Neuronal stem cell (in vitro differentiated cells): ENCODE measurements around the gene WDR88.
"Not testable (repeated sequence)": the region's sequence is repeated elsewhere in the genome, so short reads cannot be mapped to it uniquely, and the experiment has no call there.

ENCODE experiments used
- DNase-seq: peaks from one replicate; pipeline ENCODE4 v3.0.0-alpha.2; 2013; ENCODE audit warnings: low spot score
- H2AFZ ChIP-seq: one replicate; pipeline ENCODE4 v1.6.1; 2013; ENCODE audit warnings: mild to moderate bottlenecking, low read length, inconsistent platforms
- H2AK5ac ChIP-seq: 2 replicates; pipeline ENCODE4 v1.6.1; 2013; ENCODE audit warnings: low read depth, mild to moderate bottlenecking, inconsistent platforms, low read length, moderate library complexity, mixed read lengths
- H2BK120ac ChIP-seq: 2 replicates; pipeline ENCODE4 v1.6.1; 2013; ENCODE audit warnings: low read depth, mild to moderate bottlenecking, inconsistent platforms, low read length, moderate library complexity, mixed read lengths
- H2BK12ac ChIP-seq: one replicate; pipeline ENCODE4 v1.6.1; 2013; ENCODE audit warnings: low read length, inconsistent platforms
- H2BK15ac ChIP-seq: 2 replicates; pipeline ENCODE4 v1.6.1; 2013; ENCODE audit warnings: mild to moderate bottlenecking, low read length, inconsistent platforms, mixed read lengths
- H2BK5ac ChIP-seq: one replicate; pipeline ENCODE4 v1.6.1; 2013; ENCODE audit warnings: inconsistent platforms, mild to moderate bottlenecking, low read length, moderate library complexity
- H3K14ac ChIP-seq: one replicate; pipeline ENCODE4 v1.6.1; 2013; ENCODE audit warnings: low read length, inconsistent platforms
- H3K18ac ChIP-seq: 2 replicates; pipeline ENCODE4 v1.6.1; 2013; ENCODE audit warnings: low read length, inconsistent platforms
- H3K23ac ChIP-seq: 2 replicates; pipeline ENCODE4 v1.6.1; 2013; ENCODE audit warnings: low read depth, mild to moderate bottlenecking, mixed read lengths, low read length, inconsistent platforms; ENCODE audit not compliant: poor library complexity
- H3K27ac ChIP-seq: replicated peaks from 3 replicates; pipeline ENCODE4 v1.5.1; 2013; ENCODE audit warnings: low read length, inconsistent platforms
- H3K27me3 ChIP-seq, 3 experiments: 2 replicates each; pipeline ENCODE4 v1.6.1; 2013; ENCODE audit warnings: low read length in 3 of 3, mild to moderate bottlenecking in 2 of 3, inconsistent platforms in 1 of 3, low read depth in 1 of 3, mixed read lengths in 1 of 3, moderate library complexity in 1 of 3; ENCODE audit not compliant: control insufficient read depth in 3 of 3, insufficient read depth in 3 of 3
- H3K36me3 ChIP-seq, 2 donors: replicated peaks in 1 of 2; 2 replicates each; pipeline ENCODE4 v1.6.1; 2013; ENCODE audit warnings: low read length in 2 of 2; ENCODE audit not compliant: control insufficient read depth in 2 of 2, insufficient read depth in 2 of 2
- H3K4ac ChIP-seq: 2 replicates; pipeline ENCODE4 v1.6.1; 2013; ENCODE audit warnings: inconsistent platforms, mild to moderate bottlenecking, low read length, moderate library complexity
- H3K4me1 ChIP-seq, 2 donors: 1 replicate in 1 of 2; 2 replicates in 1 of 2; pipeline ENCODE4 v1.6.1; 2013; ENCODE audit warnings: low read length in 2 of 2, low read depth in 1 of 2; ENCODE audit not compliant: control insufficient read depth in 2 of 2, insufficient read depth in 1 of 2
- H3K4me2 ChIP-seq: one replicate; pipeline ENCODE4 v1.6.1; 2013; ENCODE audit warnings: mild to moderate bottlenecking, low read length, inconsistent platforms; ENCODE audit not compliant: insufficient read depth, poor library complexity, severe bottlenecking
- H3K4me3 ChIP-seq, 2 donors: 2 replicates each; pipeline ENCODE4 v1.5.1; 2013; ENCODE audit warnings: low read length in 2 of 2, mild to moderate bottlenecking in 2 of 2, inconsistent platforms in 1 of 2, moderate library complexity in 1 of 2
- H3K79me1 ChIP-seq: one replicate; pipeline ENCODE4 v1.6.1; 2013; ENCODE audit warnings: low read depth, mild to moderate bottlenecking, inconsistent platforms, low read length, moderate library complexity
- H3K9ac ChIP-seq: one replicate; pipeline ENCODE4 v1.6.1; 2013; ENCODE audit warnings: mild to moderate bottlenecking, low read depth, low read length, inconsistent platforms; ENCODE audit not compliant: poor library complexity
- H3K9me3 ChIP-seq, 2 donors: replicated peaks in 1 of 2; 2 replicates each; pipeline versions ENCODE3 to v1.6.1; 2013; ENCODE audit warnings: low read length in 2 of 2, mild to moderate bottlenecking in 2 of 2, inconsistent platforms in 1 of 2, low read depth in 1 of 2, mixed read lengths in 1 of 2, moderate library complexity in 1 of 2; ENCODE audit not compliant: control insufficient read depth in 2 of 2, insufficient read depth in 1 of 2
- H4K8ac ChIP-seq: one replicate; pipeline ENCODE4 v1.6.1; 2013; ENCODE audit warnings: low read depth, mild to moderate bottlenecking, inconsistent platforms, low read length, moderate library complexity
- H4K91ac ChIP-seq: one replicate; pipeline ENCODE4 v1.6.1; 2013; ENCODE audit warnings: low read length, low read depth, mild to moderate bottlenecking, inconsistent platforms; ENCODE audit not compliant: poor library complexity
- WGBS, 2 donors: extraction: QIAGEN DNeasy Blood & Tissue Kit; methylation state at CpG; one replicate each; pipeline ENCODE4 v1.1.7; 2013; ENCODE audit warnings: missing lambda C conversion rate in 2 of 2, mixed read lengths in 1 of 2; ENCODE audit not compliant: insufficient read length in 2 of 2, insufficient replicate concordance in 1 of 2; ENCODE audit errors: extremely low coverage in 2 of 2; 5-methylcytosine and 5-hydroxymethylcytosine counted together

WDR88 gene

DNA sequence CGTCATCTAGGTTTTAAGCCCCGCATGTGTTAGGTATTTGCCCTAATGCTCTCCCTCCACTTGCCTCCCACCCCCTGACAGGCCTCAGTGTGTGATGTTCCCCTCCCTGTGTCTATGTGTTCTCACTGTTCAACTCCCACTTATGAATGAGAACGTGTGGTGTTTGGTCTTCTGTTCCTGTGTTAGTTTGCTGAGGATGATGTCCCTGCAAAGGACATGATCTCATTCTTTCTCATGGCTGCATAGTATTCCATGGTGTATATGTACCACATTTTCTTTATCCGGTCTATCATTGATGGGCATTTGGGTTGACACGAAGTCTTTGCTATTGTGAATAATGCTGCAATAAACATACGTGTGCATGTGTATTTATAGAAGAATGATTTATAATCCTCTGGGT, 22.4 kb downstream of the WDR88 start:
- not testable (repeated sequence) for H3K4ac ChIP-seq, H2BK15ac ChIP-seq, H2BK5ac ChIP-seq, H3K9me3 ChIP-seq, H2AK5ac ChIP-seq, H4K91ac ChIP-seq, H2BK12ac ChIP-seq, H3K27ac ChIP-seq, H3K4me3 ChIP-seq, H3K4me1 ChIP-seq, H3K9ac ChIP-seq, H3K18ac ChIP-seq, H3K14ac ChIP-seq, H2AFZ ChIP-seq, H2BK120ac ChIP-seq, H3K4me2 ChIP-seq, H3K27me3 ChIP-seq, H3K36me3 ChIP-seq, H4K8ac ChIP-seq, DNase-seq, H3K79me1 ChIP-seq, H3K23ac ChIP-seq
- WGBS, 2 donors: no CpG with 5 or more reads among the region's 6 CpGs

DNA sequence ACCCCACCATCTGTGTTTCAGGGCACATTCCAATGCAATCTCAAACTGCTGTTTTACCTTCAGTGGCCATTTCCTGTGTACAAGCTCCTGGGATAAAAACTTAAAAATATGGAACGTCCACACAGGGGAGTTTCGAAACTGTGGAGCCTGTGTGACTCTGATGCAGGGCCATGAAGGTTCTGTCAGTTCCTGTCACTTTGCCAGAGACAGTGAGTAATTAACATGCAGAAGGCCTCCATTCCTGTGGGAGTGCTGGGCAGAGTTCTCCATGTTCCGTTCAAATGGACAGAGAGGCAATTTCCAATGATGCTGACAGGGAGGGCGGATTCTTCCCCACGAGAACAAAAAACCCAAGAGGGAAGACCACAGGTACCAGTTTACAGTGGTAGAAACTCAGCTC, 24.4 kb downstream of the WDR88 start:
- Histone ChIP-seq H2AFZ (no peak overlapping the region), H2BK15ac (no peak overlapping the region), H2BK120ac (no peak overlapping the region), H3K4me3 (no peak overlapping the region), H2BK5ac (no peak overlapping the region), H3K23ac (no peak overlapping the region), H3K27ac (no peak overlapping the region), H3K4me2 (no peak overlapping the region), H3K27me3 (no peaks in the 10 kb centered on the region), H3K4ac (no peak overlapping the region), H3K4me1 (no peaks in the 10 kb centered on the region), H3K9ac (no peak overlapping the region), H2AK5ac (no peak overlapping the region), H3K9me3 (peaks cover 0 to 11% of the 10 kb centered on the region in 2 donors), H4K91ac (no peak overlapping the region), H2BK12ac (no peak overlapping the region), H4K8ac (no peak overlapping the region), H3K79me1 (peaks cover 2% of the 10 kb centered on the region), H3K14ac (no peak overlapping the region), H3K36me3 (no peaks in the 10 kb centered on the region), H3K18ac (no peak overlapping the region)
- no peak for DNase-seq
- no CpG with 5 or more reads among the region's 5 CpGs for WGBS, 2 donors

DNA sequence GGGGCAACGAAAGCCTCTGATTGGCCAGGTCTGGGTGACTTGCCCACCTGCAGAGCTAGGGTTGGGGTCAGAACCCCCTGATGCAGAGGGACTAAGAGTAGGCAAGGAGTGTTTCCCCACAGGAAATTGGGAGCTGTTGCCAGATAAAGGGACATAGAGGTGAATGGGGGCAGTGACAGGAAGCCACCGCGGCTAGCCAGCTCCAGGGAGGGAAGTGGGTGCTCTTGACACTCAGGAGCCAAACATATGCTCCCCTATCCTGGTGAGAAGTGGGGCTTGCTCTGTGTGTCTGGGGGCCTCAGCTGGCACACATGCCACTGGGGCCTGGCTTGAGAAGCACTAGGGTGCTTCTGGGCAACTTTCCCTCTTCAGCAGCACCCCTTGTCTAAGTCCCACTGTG, 26.0 kb downstream of the WDR88 start:
- Histone ChIP-seq H3K14ac (no peak overlapping the region), H2BK15ac (no peak overlapping the region), H3K27me3 (no peaks in the 10 kb centered on the region), H2BK12ac (no peak overlapping the region), H4K8ac (no peak overlapping the region), H3K4me1 (no peaks in the 10 kb centered on the region), H2AK5ac (no peak overlapping the region), H4K91ac (no peak overlapping the region), H3K36me3 (no peaks in the 10 kb centered on the region), H3K9me3 (peaks cover 0 to 11% of the 10 kb centered on the region in 2 donors), H3K9ac (no peak overlapping the region), H3K4me2 (no peak overlapping the region), H3K79me1 (peaks cover 2% of the 10 kb centered on the region), H2BK120ac (no peak overlapping the region), H3K27ac (no peak overlapping the region), H3K18ac (no peak overlapping the region), H3K4ac (no peak overlapping the region), H2BK5ac (peak overlapping the region; percentile 60), H2AFZ (no peak overlapping the region), H3K4me3 (no peak overlapping the region), H3K23ac (no peak overlapping the region)
- no CpG with 5 or more reads among the region's 3 CpGs for WGBS, 2 donors
- DNase-seq: no peak

GRCh38 chr19:33158365-33158764, 26.5 kb downstream of the WDR88 start:
- H3K4me2 ChIP-seq: no peak overlapping the region
- peak overlapping the region; percentile 60 for H2BK5ac ChIP-seq
- no peak overlapping the region for H4K91ac ChIP-seq
- no peak for DNase-seq
- no peak overlapping the region for H2BK12ac ChIP-seq
- H2AK5ac ChIP-seq: no peak overlapping the region
- no peak overlapping the region for H2BK15ac ChIP-seq
- H2BK120ac ChIP-seq: no peak overlapping the region
- no peak overlapping the region for H3K4me3 ChIP-seq
- peaks cover 0 to 11% of the 10 kb centered on the region in 2 donors for H3K9me3 ChIP-seq
- no peak overlapping the region for H2AFZ ChIP-seq
- H3K79me1 ChIP-seq: peaks cover 2% of the 10 kb centered on the region
- H3K27ac ChIP-seq: no peak overlapping the region
- H3K18ac ChIP-seq: no peak overlapping the region
- no peaks in the 10 kb centered on the region for H3K27me3 ChIP-seq
- H3K36me3 ChIP-seq: no peaks in the 10 kb centered on the region
- H3K4me1 ChIP-seq: no peaks in the 10 kb centered on the region
- no peak overlapping the region for H3K4ac ChIP-seq
- no CpG with 5 or more reads among the region's 6 CpGs for WGBS, 2 donors
- H3K23ac ChIP-seq: no peak overlapping the region
- H3K9ac ChIP-seq: no peak overlapping the region
- H4K8ac ChIP-seq: no peak overlapping the region
- H3K14ac ChIP-seq: no peak overlapping the region
